Astrocyte (in vitro differentiated cells and primary cell): ENCODE data around the gene PDIA5.

Experiments
- EZH2 ChIP-seq: IDR thresholded peaks from 2 replicates; pipeline ENCODE4 v1.6.1; 2012; ENCODE audit warnings: mild to moderate bottlenecking, low read length, inconsistent platforms; ENCODE audit not compliant: insufficient read depth
- TF ChIP-seq, protein P1 (sequence below): IDR thresholded peaks from 2 replicates; pipeline ENCODE4 v1.5.1; 2011; ENCODE audit warnings: low read depth, mild to moderate bottlenecking, inconsistent platforms, low read length, moderate library complexity; ENCODE audit not compliant: insufficient read depth

DNA sequence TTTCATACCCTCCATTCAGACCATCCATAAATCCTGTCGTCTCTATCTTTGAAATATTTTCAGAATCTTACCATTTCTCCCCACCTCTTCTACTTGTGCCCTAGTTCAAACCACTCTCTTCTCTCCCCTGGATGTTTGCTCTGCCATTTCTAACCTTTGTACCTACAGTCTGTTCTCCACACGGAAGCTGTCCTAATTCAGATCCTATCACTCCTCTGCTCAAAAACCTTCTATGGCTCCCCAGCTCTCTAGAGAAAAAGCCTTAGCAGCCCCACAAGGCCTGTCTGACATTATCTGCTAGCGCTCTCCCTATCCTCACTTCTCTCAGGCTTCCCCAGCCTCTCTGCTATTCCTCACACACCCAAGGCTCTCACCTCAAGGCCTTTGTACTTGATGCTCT lies 34.8 kb upstream of the PDIA5 start:
- no peak for TF ChIP-seq EZH2
- TF ChIP-seq, protein P1, sequence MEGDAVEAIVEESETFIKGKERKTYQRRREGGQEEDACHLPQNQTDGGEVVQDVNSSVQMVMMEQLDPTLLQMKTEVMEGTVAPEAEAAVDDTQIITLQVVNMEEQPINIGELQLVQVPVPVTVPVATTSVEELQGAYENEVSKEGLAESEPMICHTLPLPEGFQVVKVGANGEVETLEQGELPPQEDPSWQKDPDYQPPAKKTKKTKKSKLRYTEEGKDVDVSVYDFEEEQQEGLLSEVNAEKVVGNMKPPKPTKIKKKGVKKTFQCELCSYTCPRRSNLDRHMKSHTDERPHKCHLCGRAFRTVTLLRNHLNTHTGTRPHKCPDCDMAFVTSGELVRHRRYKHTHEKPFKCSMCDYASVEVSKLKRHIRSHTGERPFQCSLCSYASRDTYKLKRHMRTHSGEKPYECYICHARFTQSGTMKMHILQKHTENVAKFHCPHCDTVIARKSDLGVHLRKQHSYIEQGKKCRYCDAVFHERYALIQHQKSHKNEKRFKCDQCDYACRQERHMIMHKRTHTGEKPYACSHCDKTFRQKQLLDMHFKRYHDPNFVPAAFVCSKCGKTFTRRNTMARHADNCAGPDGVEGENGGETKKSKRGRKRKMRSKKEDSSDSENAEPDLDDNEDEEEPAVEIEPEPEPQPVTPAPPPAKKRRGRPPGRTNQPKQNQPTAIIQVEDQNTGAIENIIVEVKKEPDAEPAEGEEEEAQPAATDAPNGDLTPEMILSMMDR: no peak
